Gastroesophageal sphincter (tissue), 4 donors: ENCODE data around the gene KLHL33. TPM values are rescaled to one million over a fixed set of nuclear protein-coding genes. Genes with fewer than 3 reads are reported as not detected.
A peak's percentile ranks its signal among the peaks of the same experiment; 100 is the strongest.

Source experiments
- ATAC-seq: fragments of 150-250 bp; one replicate; pipeline ENCODE4 v1.9.1; 2016; ENCODE audit warnings: mild to moderate bottlenecking, moderate library complexity
- H3K27ac ChIP-seq, 4 donors: fragments of 200-600 bp; sonication (generic) in 3 of 4; 1 replicate in 3 of 4; 2 replicates in 1 of 4; pipeline ENCODE4 v1.5.1; 2016 to 2019
- H3K27me3 ChIP-seq: fragments of 200-600 bp; sonication (generic); one replicate; pipeline ENCODE4 v1.5.1; 2019
- H3K36me3 ChIP-seq, 2 donors: fragments of 200-600 bp; sonication (generic); one replicate each; pipeline ENCODE4 v1.5.1; 2019; ENCODE audit warnings: control low read depth in 1 of 2
- H3K4me1 ChIP-seq, 3 donors: fragments of 200-600 bp; sonication (generic); 1 replicate in 2 of 3; 2 replicates in 1 of 3; pipeline ENCODE4 v1.5.1; 2016 to 2019; ENCODE audit warnings: control low read depth in 2 of 3
- H3K4me3 ChIP-seq, 2 donors: fragments of 200-600 bp; sonication (generic); one replicate each; pipeline ENCODE4 v1.5.1; 2019; ENCODE audit warnings: mild to moderate bottlenecking in 1 of 2, moderate library complexity in 1 of 2
- H3K9me3 ChIP-seq, 3 donors: fragments of 200-600 bp; sonication (generic); one replicate each; pipeline ENCODE4 v1.5.1; 2017 to 2019; ENCODE audit warnings: control low read depth in 2 of 3
- CTCF ChIP-seq, 4 experiments: fragments of 200-600 bp in 2 of 4; fragments of 450-650 bp in 2 of 4; sonication (generic) in 1 of 4; IDR thresholded peaks; one replicate each; pipeline ENCODE4 v1.5.1; 2017 to 2019; ENCODE audit warnings: antibody characterized with exemption in 4 of 4, mild to moderate bottlenecking in 2 of 4, moderate library complexity in 2 of 4
- EP300 ChIP-seq: sonication (generic); formaldehyde crosslinking; IDR thresholded peaks from one replicate; pipeline ENCODE4 v1.6.1; 2017; ENCODE audit warnings: antibody characterized with exemption, mild to moderate bottlenecking
- POLR2A ChIP-seq, 2 donors: fragments of 450-650 bp; IDR thresholded peaks; one replicate each; pipeline ENCODE4 v1.6.1; 2017; ENCODE audit warnings: antibody characterized with exemption in 2 of 2, mild to moderate bottlenecking in 2 of 2, moderate library complexity in 1 of 2
- POLR2AphosphoS5 ChIP-seq: sonication (generic); formaldehyde crosslinking; IDR thresholded peaks from one replicate; pipeline ENCODE4 v1.6.1; 2017; ENCODE audit warnings: antibody characterized with exemption
- WGBS, 2 donors: methylation state at CpG; one replicate each; pipeline ENCODE4 v1.1.5; 2018; ENCODE audit warnings: low coverage in 1 of 2; 5-methylcytosine and 5-hydroxymethylcytosine counted together
- total RNA-seq, 4 donors: library from RNA; depleted of rRNA; stranded (reverse); fragments of >200 nt; gene quantifications; one replicate each; pipeline ENCODE4 v1.1.0, GENCODE V29; 2016

Gene KLHL33
- total RNA-seq, 4 donors from 2014 or later = 0.27 to 2.6 (median 1.1) TPM

DNA sequence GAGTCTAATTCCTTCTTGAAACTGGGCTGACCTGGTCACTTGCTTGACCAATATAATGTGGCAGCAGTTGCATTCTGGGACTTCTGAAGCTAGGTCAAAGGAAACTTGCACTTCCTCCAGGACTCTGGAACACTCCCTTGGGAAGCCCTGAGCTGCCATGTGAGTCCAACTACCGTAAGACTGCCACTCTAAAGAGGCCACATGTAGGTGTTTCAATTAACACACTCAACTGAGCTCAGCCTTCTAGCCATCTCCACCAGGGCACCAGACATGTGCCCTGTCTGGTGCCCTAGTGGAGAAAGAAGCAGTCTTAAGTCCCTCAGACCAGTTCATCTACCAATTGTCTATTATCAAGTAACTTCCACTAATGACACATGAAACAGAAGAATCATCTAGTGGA is 16.5 kb downstream of the KLHL33 start:
- Histone ChIP-seq H3K36me3 (no peaks in the 10 kb centered on the region), H3K27ac (no peak overlapping the region), H3K27me3 (no peaks in the 10 kb centered on the region), H3K4me3 (no peak overlapping the region), H3K4me1 (peaks cover 0 to 9% (median 0%) of the 10 kb centered on the region in 3 donors), H3K9me3 (no peaks in the 10 kb centered on the region)
- TF ChIP-seq CTCF (IDR thresholded peaks at IDR 0.05) = no peak
- ATAC-seq = no peak
- no CpG with 5 or more reads among the region's 1 CpG for WGBS, 2 donors

DNA sequence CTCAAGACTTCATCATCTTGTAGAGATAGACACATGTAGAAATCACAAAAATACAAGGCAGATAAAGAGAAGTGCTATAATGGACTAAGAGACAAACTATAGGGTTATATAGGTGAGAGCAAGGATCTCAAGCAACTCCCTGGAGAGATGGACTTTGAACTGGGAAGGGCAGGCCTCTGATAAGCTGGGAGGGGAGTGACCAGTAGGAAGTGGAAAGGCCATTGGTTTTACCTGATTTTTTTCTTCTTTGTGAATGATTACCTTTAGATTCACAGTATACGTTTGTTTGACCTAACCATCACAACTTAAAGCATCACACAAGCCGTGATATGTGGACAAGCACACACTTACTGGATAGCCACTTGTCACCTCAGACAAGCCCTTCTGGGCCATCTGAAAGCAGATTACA is 17.5 kb downstream of the KLHL33 start:
- H3K9me3 ChIP-seq = no peaks in the 10 kb centered on the region
- H3K27ac ChIP-seq = no peak overlapping the region
- no peaks in the 10 kb centered on the region for H3K36me3 ChIP-seq
- no peak overlapping the region for H3K4me3 ChIP-seq
- peaks cover 0 to 16% (median 0%) of the 10 kb centered on the region in 3 donors for H3K4me1 ChIP-seq
- WGBS, 2 donors = 78 to 86% methylated on average over 2 of the region's 2 CpGs
- H3K27me3 ChIP-seq = no peaks in the 10 kb centered on the region
- ATAC-seq = no peak
- no peak for TF ChIP-seq POLR2A (IDR thresholded peaks at IDR 0.05)
- TF ChIP-seq EP300 = no peak
- no peak for TF ChIP-seq POLR2AphosphoS5
- TF ChIP-seq CTCF (IDR thresholded peaks at IDR 0.05) = no peak

DNA sequence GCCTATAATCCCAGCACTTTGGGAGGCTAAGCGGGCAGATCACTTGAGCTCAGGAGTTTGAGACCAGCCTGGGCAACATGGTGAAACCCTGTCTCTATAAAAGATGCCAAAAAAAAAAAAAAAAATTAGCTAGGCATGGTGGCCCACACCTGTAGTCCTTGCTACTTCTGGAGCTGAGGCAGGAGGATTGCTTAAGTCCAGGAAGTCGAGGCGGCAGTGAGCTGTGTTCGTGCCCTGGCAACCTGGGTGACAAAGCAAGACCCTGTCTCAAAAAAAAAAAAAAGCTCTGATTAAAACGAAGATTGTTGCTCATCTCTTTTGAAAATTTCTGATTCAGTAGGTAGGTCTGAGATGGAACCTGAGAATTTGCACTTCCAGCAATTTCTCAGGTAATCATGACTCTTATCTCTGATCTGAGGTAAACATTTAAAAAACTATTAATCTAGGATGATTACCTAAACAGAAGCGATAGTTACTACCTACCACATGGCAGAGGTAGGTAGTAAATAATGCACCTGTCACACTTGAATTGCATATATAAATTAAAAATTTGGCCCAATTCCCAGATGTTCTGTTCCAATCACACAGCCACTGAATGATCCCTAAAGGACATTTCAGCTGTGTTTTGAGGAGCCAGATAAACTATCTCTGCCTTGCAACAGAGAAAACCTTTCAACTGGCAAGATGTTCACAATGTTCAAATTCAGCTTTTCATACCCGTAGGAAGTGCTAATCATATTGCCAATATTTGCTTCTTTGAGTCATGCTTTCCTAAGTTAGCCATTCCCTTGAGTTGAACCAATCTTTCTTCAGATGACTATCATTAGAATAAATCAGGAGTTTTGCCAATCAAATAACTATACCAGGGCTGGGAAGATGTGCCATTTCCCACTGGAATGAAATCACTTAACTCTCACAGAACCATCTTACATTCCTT is 18.4 kb downstream of the KLHL33 start:
- WGBS, 2 donors = 68 to 71% methylated on average over 6 to 7 of the region's 7 CpGs
- peaks cover 0 to 16% (median 0%) of the 10 kb centered on the region in 3 donors for H3K4me1 ChIP-seq
- no peaks in the 10 kb centered on the region for H3K9me3 ChIP-seq
- no peak overlapping the region for H3K4me3 ChIP-seq
- H3K36me3 ChIP-seq = no peaks in the 10 kb centered on the region
- no peaks in the 10 kb centered on the region for H3K27me3 ChIP-seq
- no peak for ATAC-seq
- H3K27ac ChIP-seq = no peak overlapping the region
- TF ChIP-seq POLR2A (IDR thresholded peaks at IDR 0.05) = no peak
- no peak for TF ChIP-seq EP300

- peaks cover 4 to 29% (median 5%) of the 10 kb centered on the region in 3 donors for H3K4me1 ChIP-seq
- WGBS, 2 donors = 83 to 89% methylated on average over 1 to 2 of the region's 2 CpGs
- H3K9me3 ChIP-seq = no peaks in the 10 kb centered on the region
- H3K36me3 ChIP-seq = no peaks in the 10 kb centered on the region
- no peak for ATAC-seq
- peak overlapping the region in 1 of 4 donors; percentile 19 for H3K27ac ChIP-seq
- H3K27me3 ChIP-seq = no peaks in the 10 kb centered on the region
- TF ChIP-seq POLR2AphosphoS5 (no peak), EP300 (no peak), CTCF (IDR thresholded peaks at IDR 0.05) (no peak), POLR2A (IDR thresholded peaks at IDR 0.05) (no peak)
- no peak overlapping the region for H3K4me3 ChIP-seq
Measured at GRCh38 chr14:20416223-20416622, 19.7 kb downstream of the KLHL33 start.

DNA sequence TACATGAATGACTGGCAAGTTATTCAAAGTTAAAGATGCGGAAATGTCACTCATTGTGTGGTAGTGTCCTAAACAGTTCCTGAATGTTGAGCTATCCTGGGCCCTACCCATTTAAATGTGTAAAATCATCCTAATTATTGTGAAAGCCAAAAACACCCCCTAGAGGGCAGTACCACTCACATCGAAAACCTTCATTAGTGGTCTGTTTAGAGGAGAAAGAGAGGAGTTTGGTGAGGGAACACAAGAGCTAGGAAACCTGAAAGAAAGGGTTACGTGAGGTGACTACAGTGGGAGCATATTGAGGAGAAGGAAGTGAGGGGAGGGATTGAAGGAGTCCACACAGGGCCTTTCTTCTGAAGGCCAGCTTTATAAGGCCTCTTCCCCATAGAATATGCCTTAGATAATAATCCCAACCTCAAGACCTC is 20.2 kb downstream of the KLHL33 start:
- 40 to 54% methylated on average over 3 of the region's 3 CpGs for WGBS, 2 donors
- ATAC-seq = peak; percentile 14

More for the DNA sequence above, 20.2 kb downstream of the KLHL33 start:
- Histone ChIP-seq H3K9me3 (no peaks in the 10 kb centered on the region), H3K36me3 (no peaks in the 10 kb centered on the region), H3K27ac (peak overlapping the region in 1 of 4 donors; percentile 19), H3K27me3 (no peaks in the 10 kb centered on the region), H3K4me3 (no peak overlapping the region), H3K4me1 (peaks cover 4 to 34% (median 5%) of the 10 kb centered on the region in 3 donors)
- TF ChIP-seq POLR2AphosphoS5 = no peak
- TF ChIP-seq CTCF (IDR thresholded peaks at IDR 0.05) = peak; percentile 50 to 58 (median 56)
